Stimulated activated naive B cell treated with anti-CD40 and anti-IgM and Interleukin-4, amounts not matched to agents 10 μg/mL and 1 μg/mL and 100 μg/mL, for 72 hours (primary cell): ENCODE results near the gene CPLX3.

Source experiments
- ATAC-seq, 2 donors: fragments of 150-1000 bp; cut with Tn5 transposase; replicated peaks; 2 replicates each; pipeline ENCODE4 v1.10.0; 2021; ENCODE audit warnings: moderate library complexity in 1 of 2
- DNase-seq: peaks from one replicate; pipeline ENCODE4 v3.0.0; 2021
- H3K27ac Mint-ChIP-seq: one replicate; pipeline ENCODE4 v1.8.0; 2022; ENCODE audit warnings: mild to moderate bottlenecking, mixed read lengths
- H3K27me3 Mint-ChIP-seq, 2 donors: one replicate each; pipeline ENCODE4 v1.8.0; 2022; ENCODE audit warnings: mixed read lengths in 2 of 2
- H3K36me3 Mint-ChIP-seq, 2 donors: one replicate each; pipeline ENCODE4 v1.8.0; 2022; ENCODE audit warnings: mixed read lengths in 2 of 2, mild to moderate bottlenecking in 1 of 2
- H3K4me1 Mint-ChIP-seq, 2 donors: one replicate each; pipeline ENCODE4 v1.8.0; 2022; ENCODE audit warnings: mixed read lengths in 2 of 2, mild to moderate bottlenecking in 1 of 2
- H3K4me3 Mint-ChIP-seq, 2 donors: one replicate each; pipeline ENCODE4 v1.8.0; 2022; ENCODE audit warnings: mild to moderate bottlenecking in 2 of 2, mixed read lengths in 2 of 2, moderate library complexity in 1 of 2
- H3K9me3 Mint-ChIP-seq, 2 donors: one replicate each; pipeline ENCODE4 v1.8.0; 2022; ENCODE audit warnings: mixed read lengths in 2 of 2, mild to moderate bottlenecking in 1 of 2

Gene CPLX3

DNA sequence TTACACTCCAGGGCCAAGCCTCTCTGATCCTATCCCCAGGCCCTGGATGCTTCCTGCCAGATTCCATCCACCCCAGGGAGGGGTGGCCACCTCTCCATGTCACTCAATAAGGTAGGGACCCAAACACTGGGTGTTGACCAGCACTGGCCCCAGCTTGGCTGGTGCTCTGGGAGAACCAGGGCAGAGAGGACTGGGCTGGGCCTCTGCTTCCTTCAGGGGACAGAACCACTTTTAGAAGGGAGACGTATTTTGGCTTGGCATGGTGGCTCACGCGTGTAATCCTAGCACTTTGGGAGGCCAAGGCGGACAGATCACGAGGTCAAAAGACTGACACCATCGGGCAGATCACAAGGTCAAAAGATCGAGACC, 4.7 kb upstream of the CPLX3 start:
- H3K4me3 Mint-ChIP-seq, result no peak overlapping the region
- ATAC-seq (no peak), DNase-seq (no peak)
- no peak overlapping the region for H3K27ac Mint-ChIP-seq
- H3K9me3 Mint-ChIP-seq, result no peaks in the 10 kb centered on the region
- peaks cover 40 to 51% of the 10 kb centered on the region in 2 donors for H3K4me1 Mint-ChIP-seq
- H3K36me3 Mint-ChIP-seq, result no peaks in the 10 kb centered on the region
- peaks cover 32 to 52% of the 10 kb centered on the region in 2 donors for H3K27me3 Mint-ChIP-seq

DNA sequence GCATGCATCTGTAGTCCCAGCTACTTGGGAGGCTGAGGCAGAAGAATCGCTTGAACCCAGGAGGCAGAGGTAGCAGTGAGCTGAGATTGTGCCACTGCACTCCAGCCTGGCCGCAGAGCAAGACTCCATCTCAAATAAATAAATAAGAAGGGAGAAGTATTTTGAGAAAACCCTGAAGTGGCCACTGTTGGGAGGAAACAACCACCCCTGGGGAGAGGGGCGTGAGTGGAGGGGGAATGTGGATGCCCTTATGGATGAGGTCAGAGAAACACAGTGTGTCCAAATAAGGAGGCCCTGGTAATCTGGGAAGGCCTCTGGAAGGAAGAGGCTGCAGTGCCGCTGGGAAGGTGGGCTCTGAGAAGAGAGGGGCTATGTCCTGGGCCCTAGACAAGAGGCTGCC, 4.2 kb upstream of the CPLX3 start:
- DNase-seq (no peak), ATAC-seq (no peak)
- Mint-ChIP-seq H3K4me3 (no peak overlapping the region), H3K36me3 (no peaks in the 10 kb centered on the region), H3K27me3 (peaks cover 33 to 52% of the 10 kb centered on the region in 2 donors), H3K9me3 (no peaks in the 10 kb centered on the region), H3K27ac (no peak overlapping the region), H3K4me1 (peaks cover 40 to 51% of the 10 kb centered on the region in 2 donors)

DNA sequence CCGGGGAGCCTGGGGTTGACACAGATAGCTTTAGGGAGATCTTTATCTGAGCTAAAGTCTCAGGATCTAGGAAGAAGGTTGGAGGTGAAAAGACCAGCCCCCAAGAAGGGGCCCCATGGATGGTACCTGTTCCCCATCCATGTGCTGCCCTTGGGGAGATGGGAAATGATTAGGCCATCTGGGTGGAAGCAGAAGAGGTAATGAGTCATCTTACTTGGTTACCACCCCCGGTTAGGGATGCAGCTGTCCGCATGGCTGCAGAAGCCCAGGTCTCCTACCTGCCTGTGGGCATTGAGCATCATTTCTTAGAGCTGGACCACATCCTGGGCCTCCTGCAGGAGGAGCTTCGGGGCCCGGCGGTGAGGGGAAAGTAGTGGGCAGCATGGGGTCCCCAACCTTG, 3.1 kb upstream of the CPLX3 start:
- H3K9me3 Mint-ChIP-seq, result no peaks in the 10 kb centered on the region
- DNase-seq, result no peak
- H3K36me3 Mint-ChIP-seq, result no peaks in the 10 kb centered on the region

DNA sequence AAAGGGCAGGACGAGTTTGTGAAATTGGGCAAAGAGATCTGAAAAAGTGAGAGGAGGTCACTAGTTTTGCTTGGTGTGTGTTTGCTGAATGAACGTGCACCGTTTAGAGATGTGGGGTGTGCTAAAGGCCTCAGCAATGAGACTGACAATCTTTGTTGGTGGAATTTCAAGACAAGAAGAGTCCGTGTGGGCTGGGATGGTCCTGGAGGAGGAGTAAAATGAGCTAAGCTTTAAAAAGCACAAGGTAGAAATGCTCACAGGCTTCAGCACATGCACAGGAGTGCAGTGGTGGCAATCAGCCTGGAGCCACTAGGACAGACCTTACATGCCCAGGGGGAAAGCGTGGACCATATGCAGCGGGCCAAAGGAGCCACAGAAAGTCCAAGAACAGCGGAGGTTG, 1.5 kb upstream of the CPLX3 start:
- Mint-ChIP-seq H3K4me3 (no peak overlapping the region), H3K36me3 (no peaks in the 10 kb centered on the region), H3K9me3 (no peaks in the 10 kb centered on the region), H3K4me1 (peaks cover 26 to 35% of the 10 kb centered on the region in 2 donors), H3K27ac (no peak overlapping the region), H3K27me3 (peaks cover 47 to 54% of the 10 kb centered on the region in 2 donors)
- DNase-seq, result no peak
- no peak for ATAC-seq

More for the DNA sequence above, 3.1 kb upstream of the CPLX3 start:
- H3K27ac Mint-ChIP-seq, result no peak overlapping the region
- peaks cover 39 to 51% of the 10 kb centered on the region in 2 donors for H3K4me1 Mint-ChIP-seq
- ATAC-seq, result no peak
- peaks cover 40 to 56% of the 10 kb centered on the region in 2 donors for H3K27me3 Mint-ChIP-seq
- H3K4me3 Mint-ChIP-seq, result no peak overlapping the region

DNA sequence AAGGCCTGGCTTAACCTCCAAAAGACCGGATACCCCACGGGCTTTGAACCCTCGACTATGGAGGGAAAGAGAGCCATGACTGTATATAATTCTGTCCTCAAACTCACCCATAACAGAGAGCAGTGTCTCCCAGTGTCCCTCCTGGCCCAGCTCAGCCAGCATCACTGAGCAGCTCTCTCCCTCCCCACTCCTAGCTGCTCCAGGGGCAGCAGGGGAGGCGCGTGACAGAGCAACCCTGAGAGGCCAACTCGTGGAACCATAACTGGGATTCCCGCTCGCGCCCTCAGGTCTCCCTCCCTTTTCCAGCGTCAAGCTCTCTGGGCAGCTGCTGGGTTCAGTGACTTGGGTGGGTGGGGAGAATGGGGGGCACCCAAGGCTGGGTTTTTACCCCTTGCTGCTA, 561 bp upstream of the CPLX3 start:
- H3K36me3 Mint-ChIP-seq, result no peaks in the 10 kb centered on the region
- no peak for DNase-seq
- H3K27ac Mint-ChIP-seq, result no peak overlapping the region
- no peak overlapping the region for H3K4me3 Mint-ChIP-seq
- peaks cover 52% of the 10 kb centered on the region in 2 donors for H3K27me3 Mint-ChIP-seq
- H3K9me3 Mint-ChIP-seq, result no peaks in the 10 kb centered on the region
- peaks cover 20 to 26% of the 10 kb centered on the region in 2 donors for H3K4me1 Mint-ChIP-seq
- ATAC-seq, result no peak

DNA sequence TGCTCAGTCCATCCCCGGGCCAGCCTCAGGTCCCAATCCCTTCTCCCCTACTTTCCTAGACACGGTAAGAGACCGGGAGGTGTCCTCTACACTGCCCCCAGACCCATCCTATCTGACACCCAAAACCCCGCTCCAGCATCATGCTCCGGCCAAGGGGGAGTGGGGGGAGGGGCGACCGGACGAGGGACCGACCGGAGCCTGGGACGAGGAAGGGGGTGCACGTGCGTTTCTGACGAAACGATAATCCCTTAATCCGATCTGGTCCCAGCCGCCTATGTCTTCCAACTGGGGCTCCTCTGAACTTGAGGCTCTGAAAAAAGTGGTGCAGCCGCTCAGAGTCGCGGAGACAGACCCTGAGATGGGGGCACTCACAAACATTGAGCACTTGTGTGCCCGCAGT, 494 bp downstream of the CPLX3 start:
- DNase-seq (no peak), ATAC-seq (no peak)
- Mint-ChIP-seq H3K27ac (no peak overlapping the region), H3K9me3 (no peaks in the 10 kb centered on the region), H3K36me3 (no peaks in the 10 kb centered on the region), H3K4me3 (no peak overlapping the region), H3K4me1 (peaks cover 9 to 16% of the 10 kb centered on the region in 2 donors), H3K27me3 (peaks cover 52 to 56% of the 10 kb centered on the region in 2 donors)

DNA sequence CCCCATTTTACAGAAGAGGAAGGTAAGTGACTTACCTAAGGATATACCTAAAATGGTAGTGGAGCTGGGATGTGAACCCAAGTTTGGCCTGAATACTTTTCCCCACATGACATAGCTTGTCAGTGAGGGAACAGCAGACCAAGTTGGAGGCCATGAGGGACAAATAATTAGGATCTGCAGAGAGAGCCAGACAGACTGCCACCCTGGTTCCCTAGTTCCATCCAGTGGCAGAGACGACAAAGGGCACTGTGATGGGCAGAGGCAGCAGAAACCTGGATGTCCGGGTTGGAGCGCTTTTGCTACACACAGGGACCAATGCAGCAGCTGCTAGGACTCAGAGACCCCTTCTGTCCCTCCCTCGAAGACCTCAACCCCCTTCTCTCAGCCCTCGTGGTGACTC, 1.2 kb downstream of the CPLX3 start:
- H3K27me3 Mint-ChIP-seq, result peaks cover 52 to 56% of the 10 kb centered on the region in 2 donors
- H3K4me1 Mint-ChIP-seq, result peaks cover 10 to 18% of the 10 kb centered on the region in 2 donors
- H3K36me3 Mint-ChIP-seq, result no peaks in the 10 kb centered on the region
- H3K27ac Mint-ChIP-seq, result no peak overlapping the region
- DNase-seq, result no peak
- no peak overlapping the region for H3K4me3 Mint-ChIP-seq
- H3K9me3 Mint-ChIP-seq, result no peaks in the 10 kb centered on the region
- no peak for ATAC-seq

DNA sequence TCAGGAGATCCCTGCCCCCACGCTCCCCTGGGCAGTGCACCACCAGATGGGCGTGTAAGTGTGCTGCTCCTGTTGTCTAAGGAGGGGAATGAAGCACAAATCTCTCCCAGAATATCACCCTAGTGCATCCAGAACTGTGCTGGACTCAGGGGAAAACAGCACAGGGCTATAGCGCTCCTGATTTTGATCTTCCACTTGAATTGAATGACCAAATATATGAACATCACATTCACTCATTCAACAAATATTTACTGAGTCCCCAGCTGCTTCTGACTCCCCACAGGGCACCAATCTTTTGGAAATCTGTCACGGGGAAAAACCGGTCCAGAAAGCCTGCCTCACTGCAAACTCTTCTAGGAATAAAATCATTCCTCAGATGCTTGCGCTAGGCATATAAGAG, 2.4 kb downstream of the CPLX3 start:
- Mint-ChIP-seq H3K4me1 (peaks cover 18 to 25% of the 10 kb centered on the region in 2 donors), H3K27ac (no peak overlapping the region), H3K36me3 (no peaks in the 10 kb centered on the region), H3K4me3 (no peak overlapping the region), H3K9me3 (no peaks in the 10 kb centered on the region), H3K27me3 (peaks cover 50 to 51% of the 10 kb centered on the region in 2 donors)
- no peak for ATAC-seq
- no peak for DNase-seq

DNA sequence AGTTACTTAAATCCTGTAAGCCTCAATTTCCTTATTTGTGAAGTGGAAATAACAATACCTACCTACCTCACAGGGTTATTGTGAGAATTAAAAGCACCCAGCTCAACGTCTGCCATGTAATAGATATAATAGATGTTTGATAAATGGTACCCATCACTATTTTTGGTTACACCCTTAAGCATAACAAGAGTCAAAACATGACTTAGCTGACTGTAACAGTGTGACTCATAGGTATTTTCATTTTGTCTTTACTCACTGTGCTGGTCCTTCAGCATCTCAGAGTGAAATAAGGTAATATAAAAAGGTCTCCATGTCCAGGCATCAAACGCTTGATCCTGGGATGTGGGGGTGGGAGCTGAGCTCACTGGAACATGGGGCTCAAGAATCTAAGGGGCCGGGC, 3.1 kb downstream of the CPLX3 start:
- Mint-ChIP-seq H3K27me3 (peaks cover 44% of the 10 kb centered on the region in 2 donors), H3K4me3 (no peak overlapping the region), H3K9me3 (no peaks in the 10 kb centered on the region), H3K4me1 (peaks cover 23 to 31% of the 10 kb centered on the region in 2 donors), H3K27ac (no peak overlapping the region), H3K36me3 (no peaks in the 10 kb centered on the region)
- no peak for DNase-seq
- peak in 1 of 2 donors; percentile 36 for ATAC-seq

DNA sequence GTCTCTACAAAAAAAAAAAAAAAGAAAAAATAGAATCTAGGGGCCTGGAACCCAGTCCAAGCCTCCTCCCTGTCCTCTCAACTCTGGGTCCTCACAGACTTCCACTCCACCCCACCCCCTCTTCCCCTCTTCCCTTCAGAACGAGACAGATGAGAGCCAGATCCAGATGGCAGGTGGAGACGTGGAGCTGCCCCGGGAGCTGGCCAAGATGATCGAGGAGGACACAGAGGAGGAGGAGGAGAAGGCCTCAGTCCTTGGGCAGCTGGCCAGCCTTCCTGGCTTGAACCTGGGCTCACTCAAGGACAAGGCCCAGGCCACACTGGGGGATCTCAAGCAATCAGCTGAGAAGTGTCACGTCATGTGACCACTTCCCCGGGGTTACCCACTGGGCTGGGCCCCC, 3.6 kb downstream of the CPLX3 start:
- peaks cover 24 to 36% of the 10 kb centered on the region in 2 donors for H3K4me1 Mint-ChIP-seq
- peaks cover 0 to under 1% of the 10 kb centered on the region in 2 donors for H3K36me3 Mint-ChIP-seq
- peaks cover 39% of the 10 kb centered on the region in 2 donors for H3K27me3 Mint-ChIP-seq
- no peak for ATAC-seq
- no peak overlapping the region for H3K27ac Mint-ChIP-seq
- DNase-seq, result no peak
- H3K9me3 Mint-ChIP-seq, result no peaks in the 10 kb centered on the region
- H3K4me3 Mint-ChIP-seq, result no peak overlapping the region

DNA sequence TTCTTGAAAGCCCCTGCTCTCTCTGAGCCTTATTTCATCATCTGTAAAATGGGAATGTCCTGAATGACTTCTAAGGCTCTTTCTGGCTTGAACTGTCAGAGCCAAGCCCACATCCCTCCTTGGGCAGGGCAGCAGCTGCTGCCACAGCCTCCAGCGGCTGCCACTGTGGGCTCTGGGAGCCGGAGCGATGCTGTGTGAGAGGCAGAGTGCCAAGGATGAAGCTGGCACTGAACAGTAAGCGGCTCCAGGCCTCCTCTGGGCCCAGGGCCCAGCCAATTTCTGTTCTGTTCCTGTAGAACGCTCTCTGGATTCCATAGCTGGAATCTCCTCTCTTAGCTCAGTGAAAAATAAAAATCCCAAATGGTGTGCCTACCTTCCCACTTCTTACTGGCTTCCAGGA, 4.4 kb downstream of the CPLX3 start:
- Mint-ChIP-seq H3K27ac (no peak overlapping the region), H3K4me1 (peaks cover 27 to 42% of the 10 kb centered on the region in 2 donors), H3K4me3 (no peak overlapping the region), H3K9me3 (no peaks in the 10 kb centered on the region), H3K27me3 (peaks cover 33 to 35% of the 10 kb centered on the region in 2 donors), H3K36me3 (peaks cover 1 to 9% of the 10 kb centered on the region in 2 donors)
- ATAC-seq (no peak), DNase-seq (no peak)

DNA sequence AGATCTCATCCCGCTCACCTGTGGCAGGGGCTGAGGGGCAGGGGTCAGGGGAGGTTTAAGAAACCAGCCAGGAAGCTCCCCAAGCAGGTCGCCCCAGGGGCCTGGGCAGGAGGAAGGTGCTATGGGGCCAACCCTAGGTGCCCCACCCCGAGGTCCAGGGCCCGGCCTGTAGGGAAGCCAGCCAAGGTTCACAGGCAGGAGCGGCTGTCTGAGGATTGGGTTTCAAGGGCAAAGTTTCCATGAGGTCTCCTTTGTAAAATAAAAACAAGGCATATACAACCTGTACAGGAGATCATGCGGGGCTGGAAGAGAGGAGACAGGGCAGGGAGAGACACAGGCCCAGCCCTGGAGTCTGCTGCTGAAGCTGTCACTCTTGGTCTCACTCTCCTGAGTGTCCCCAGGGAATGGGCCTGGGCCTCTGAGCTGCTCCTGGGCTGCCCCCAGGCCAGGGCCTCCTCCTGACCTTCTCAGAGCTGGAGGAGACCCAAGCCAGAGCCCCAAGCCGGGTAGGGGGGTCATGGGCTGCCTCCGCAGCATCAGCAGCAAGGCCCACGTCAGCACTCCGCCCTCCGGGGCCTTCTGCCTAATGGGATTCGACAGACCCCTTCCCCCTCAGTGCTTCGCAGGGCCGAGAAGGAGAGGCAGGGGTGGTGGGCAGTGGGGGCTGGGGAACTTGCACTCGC, 5.5 kb downstream of the CPLX3 start:
- no peaks in the 10 kb centered on the region for H3K9me3 Mint-ChIP-seq
- H3K4me1 Mint-ChIP-seq, result peaks cover 24 to 36% of the 10 kb centered on the region in 2 donors
- ATAC-seq, result no peak
- no peak for DNase-seq
- H3K27ac Mint-ChIP-seq, result no peak overlapping the region
- H3K36me3 Mint-ChIP-seq, result peaks cover 6 to 17% of the 10 kb centered on the region in 2 donors
- H3K27me3 Mint-ChIP-seq, result peaks cover 25 to 26% of the 10 kb centered on the region in 2 donors
- no peak overlapping the region for H3K4me3 Mint-ChIP-seq

DNA sequence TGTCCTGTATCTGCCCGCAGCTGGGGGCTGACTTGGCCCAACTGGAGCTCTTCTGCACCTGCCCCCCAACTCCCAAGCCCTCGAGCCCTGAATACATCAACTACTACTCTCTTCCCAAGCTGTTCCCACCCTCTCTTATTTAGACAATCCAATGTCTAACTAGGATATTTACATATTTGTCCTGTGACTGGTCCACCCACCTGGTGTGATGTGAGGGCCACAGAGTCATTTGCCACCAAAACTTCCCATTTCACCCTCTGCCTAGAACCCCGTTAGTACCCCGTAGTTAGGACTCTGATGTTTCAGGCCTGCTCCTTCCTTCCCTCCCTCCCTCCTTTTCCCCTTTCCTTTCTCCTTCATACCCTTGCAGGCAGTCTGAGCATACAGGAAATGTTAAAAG, 6.4 kb downstream of the CPLX3 start:
- no peak overlapping the region for H3K4me3 Mint-ChIP-seq

DNA sequence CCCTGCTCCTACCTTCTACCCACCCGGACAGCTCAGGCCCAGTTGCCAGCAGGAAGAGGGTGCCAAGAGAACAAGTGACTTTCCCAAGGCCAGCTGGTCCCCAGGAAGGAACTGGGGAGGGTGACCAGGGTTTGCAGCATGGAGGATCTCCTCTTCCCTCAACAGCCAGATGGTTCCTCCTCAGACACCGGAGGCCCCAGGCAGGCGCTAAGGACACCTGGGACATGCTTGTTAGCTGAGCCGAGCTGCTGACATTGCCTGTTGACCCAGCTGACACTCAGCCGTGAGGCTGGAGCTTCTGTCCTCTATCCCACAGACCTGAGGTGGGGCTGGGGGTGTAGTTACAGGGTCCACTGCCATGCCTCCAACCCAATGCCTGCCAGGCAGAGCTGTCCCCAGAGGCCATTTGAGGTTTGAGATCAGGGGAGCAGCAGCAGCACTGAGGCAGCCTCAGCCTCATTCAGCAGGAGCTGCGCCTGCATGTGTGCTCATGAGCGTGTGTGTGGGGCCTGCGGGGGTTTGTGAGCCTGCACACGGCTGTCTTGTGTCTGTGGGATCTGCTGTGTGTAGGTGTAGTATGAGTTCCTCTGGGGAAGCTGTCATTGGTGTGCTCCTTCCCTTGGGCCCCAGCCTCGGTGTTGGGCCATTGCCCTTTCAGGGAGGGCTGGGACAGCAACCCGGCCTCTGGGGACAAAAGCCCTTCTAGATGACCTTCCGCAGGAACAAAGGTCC, 7.1 kb downstream of the CPLX3 start:
- Mint-ChIP-seq H3K36me3 (peaks cover 8 to 23% of the 10 kb centered on the region in 2 donors), H3K27ac (peak overlapping the region; percentile 44), H3K4me1 (peaks cover 22 to 36% of the 10 kb centered on the region in 2 donors), H3K4me3 (no peak overlapping the region), H3K27me3 (peaks cover 11% of the 10 kb centered on the region in 2 donors), H3K9me3 (no peaks in the 10 kb centered on the region)
- DNase-seq (no peak), ATAC-seq (peak; percentile 41 to 59)

More for the DNA sequence above, 6.4 kb downstream of the CPLX3 start:
- Mint-ChIP-seq H3K4me1 (peaks cover 24 to 36% of the 10 kb centered on the region in 2 donors), H3K27ac (no peak overlapping the region), H3K36me3 (peaks cover 7 to 23% of the 10 kb centered on the region in 2 donors), H3K9me3 (no peaks in the 10 kb centered on the region), H3K27me3 (peaks cover 18 to 19% of the 10 kb centered on the region in 2 donors)
- ATAC-seq (no peak), DNase-seq (no peak)

DNA sequence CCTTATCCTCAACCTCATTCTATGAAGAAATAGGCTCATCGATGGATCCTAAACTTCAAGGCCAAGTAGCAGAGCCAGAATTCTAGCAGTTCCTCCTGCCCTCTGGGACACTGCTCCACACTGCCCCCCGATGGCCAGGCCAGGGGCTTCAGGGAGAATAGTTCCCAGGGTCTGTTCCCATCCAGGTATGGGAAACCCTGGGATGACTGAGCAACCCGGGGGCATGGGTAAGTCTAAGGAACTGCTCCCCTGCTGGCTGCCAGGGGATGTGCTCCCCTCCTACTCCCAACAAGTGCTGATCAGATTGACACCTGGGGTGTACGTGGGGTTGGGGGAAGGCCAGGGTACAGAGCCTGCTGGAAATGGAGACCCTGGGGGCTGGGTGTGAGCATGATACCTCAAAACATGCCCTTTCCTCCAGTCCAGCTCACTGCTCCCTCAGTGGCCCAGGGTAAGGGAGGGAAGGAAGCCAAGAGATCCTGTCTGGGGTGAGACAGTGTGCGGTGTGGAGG, 8.9 kb downstream of the CPLX3 start:
- Mint-ChIP-seq H3K9me3 (no peaks in the 10 kb centered on the region), H3K36me3 (peaks cover 15 to 28% of the 10 kb centered on the region in 2 donors), H3K27ac (peak overlapping the region; percentile 7), H3K27me3 (peaks cover 3 to 5% of the 10 kb centered on the region in 2 donors), H3K4me3 (no peak overlapping the region), H3K4me1 (peaks cover 28 to 40% of the 10 kb centered on the region in 2 donors)
- ATAC-seq (peak; percentile 35 to 46), DNase-seq (no peak)
